Mesenchymal stem cell (in vitro differentiated cells and primary cell): ENCODE measurements around the gene RUNX1.

Source experiments
- DNase-seq: peaks from one replicate; pipeline ENCODE4 v3.0.0-alpha.2; 2013
- H2AFZ ChIP-seq: one replicate; pipeline ENCODE4 v1.6.1; 2013; ENCODE audit warnings: low read depth, mild to moderate bottlenecking, control low read depth, inconsistent platforms, low read length, moderate library complexity
- H2AK5ac ChIP-seq: 2 replicates; pipeline ENCODE4 v1.6.1; 2013; ENCODE audit warnings: low read length, moderate library complexity, mild to moderate bottlenecking, inconsistent platforms; ENCODE audit not compliant: severe bottlenecking
- H2BK120ac ChIP-seq: one replicate; pipeline ENCODE4 v1.6.1; 2013; ENCODE audit warnings: low read depth, mild to moderate bottlenecking, inconsistent platforms, low read length, moderate library complexity
- H2BK12ac ChIP-seq, 2 experiments: one replicate each; pipeline ENCODE4 v1.6.1; 2013; ENCODE audit warnings: inconsistent platforms in 2 of 2, low read length in 2 of 2, mild to moderate bottlenecking in 2 of 2, moderate library complexity in 2 of 2, control low read depth in 1 of 2
- H2BK15ac ChIP-seq: one replicate; pipeline ENCODE4 v1.6.1; 2013; ENCODE audit warnings: mild to moderate bottlenecking, low read depth, inconsistent platforms; ENCODE audit not compliant: poor library complexity, severe bottlenecking
- H2BK5ac ChIP-seq: 2 replicates; pipeline ENCODE4 v1.6.1; 2013; ENCODE audit warnings: low read depth, mild to moderate bottlenecking, low read length, control low read depth, inconsistent platforms; ENCODE audit not compliant: poor library complexity, severe bottlenecking
- H3K14ac ChIP-seq, 2 experiments: one replicate each; pipeline ENCODE4 v1.6.1; 2013; ENCODE audit warnings: inconsistent platforms in 2 of 2, low read length in 2 of 2, control low read depth in 1 of 2, mild to moderate bottlenecking in 1 of 2, moderate library complexity in 1 of 2
- H3K18ac ChIP-seq, 2 experiments: one replicate each; pipeline ENCODE4 v1.6.1; 2013; ENCODE audit warnings: inconsistent platforms in 2 of 2, low read length in 2 of 2, control low read depth in 1 of 2, low read depth in 1 of 2, mild to moderate bottlenecking in 1 of 2
- H3K23ac ChIP-seq, 2 experiments: one replicate each; pipeline ENCODE4 v1.6.1; 2013; ENCODE audit warnings: inconsistent platforms in 2 of 2, low read length in 2 of 2, mild to moderate bottlenecking in 2 of 2, moderate library complexity in 2 of 2, control low read depth in 1 of 2
- H3K27ac ChIP-seq: 2 replicates; pipeline ENCODE4 v1.5.1; 2013; ENCODE audit warnings: mild to moderate bottlenecking, moderate library complexity, low read length, control low read depth, inconsistent platforms; ENCODE audit not compliant: poor library complexity, severe bottlenecking
- H3K27me3 ChIP-seq, 2 experiments: 2 replicates each; pipeline versions ENCODE4 v1.6.1 to v1.7.0; 2013; ENCODE audit warnings: low read length in 2 of 2, mild to moderate bottlenecking in 2 of 2, moderate library complexity in 2 of 2, control low read depth in 1 of 2, inconsistent platforms in 1 of 2; ENCODE audit not compliant: control insufficient read depth in 1 of 2, insufficient read depth in 1 of 2
- H3K36me3 ChIP-seq, 2 experiments: 2 replicates each; pipeline versions ENCODE4 v1.6.1 to v1.7.0; 2013; ENCODE audit warnings: low read length in 2 of 2, control low read depth in 1 of 2, inconsistent platforms in 1 of 2, low read depth in 1 of 2, mild to moderate bottlenecking in 1 of 2; ENCODE audit not compliant: insufficient read depth in 2 of 2, control insufficient read depth in 1 of 2
- H3K4ac ChIP-seq, 2 experiments: one replicate each; pipeline ENCODE4 v1.6.1; 2013; ENCODE audit warnings: inconsistent platforms in 2 of 2, low read length in 2 of 2, mild to moderate bottlenecking in 2 of 2, moderate library complexity in 2 of 2, control low read depth in 1 of 2, low read depth in 1 of 2
- H3K4me1 ChIP-seq: 2 replicates; pipeline ENCODE4 v1.6.1; 2013; ENCODE audit warnings: low read depth, low read length, control low read depth; ENCODE audit not compliant: control insufficient read depth, insufficient read depth
- H3K4me2 ChIP-seq: 2 replicates; pipeline ENCODE4 v1.6.1; 2013; ENCODE audit warnings: low read length, mild to moderate bottlenecking, inconsistent platforms; ENCODE audit not compliant: poor library complexity, severe bottlenecking
- H3K4me3 ChIP-seq, 2 experiments: 2 replicates each; pipeline versions ENCODE4 v1.5.1 to v1.7.0; 2013; ENCODE audit warnings: low read length in 2 of 2, mild to moderate bottlenecking in 2 of 2, control low read depth in 1 of 2, low read depth in 1 of 2; ENCODE audit not compliant: insufficient read depth in 1 of 2
- H3K79me1 ChIP-seq: replicated peaks from 2 replicates; pipeline ENCODE4 v1.6.1; 2013; ENCODE audit warnings: mild to moderate bottlenecking, control low read depth, low read length, inconsistent platforms; ENCODE audit not compliant: poor library complexity, severe bottlenecking
- H3K9ac ChIP-seq: 2 replicates; pipeline ENCODE4 v1.7.0; 2013; ENCODE audit warnings: mild to moderate bottlenecking, low read length, moderate library complexity
- H3K9me3 ChIP-seq: 2 replicates; pipeline ENCODE4 v1.7.0; 2013; ENCODE audit warnings: mild to moderate bottlenecking, low read length; ENCODE audit not compliant: control insufficient read depth
- H4K8ac ChIP-seq: one replicate; pipeline ENCODE4 v1.6.1; 2013; ENCODE audit warnings: inconsistent platforms, mild to moderate bottlenecking, low read length, moderate library complexity
- H4K91ac ChIP-seq: one replicate; pipeline ENCODE4 v1.6.1; 2013; ENCODE audit warnings: mild to moderate bottlenecking, low read length, inconsistent platforms
- WGBS: methylation state at CpG from one replicate; pipeline ENCODE4 v1.1.7; 2013; ENCODE audit warnings: mixed read lengths; 5-methylcytosine and 5-hydroxymethylcytosine counted together

The RUNX1 gene

DNA sequence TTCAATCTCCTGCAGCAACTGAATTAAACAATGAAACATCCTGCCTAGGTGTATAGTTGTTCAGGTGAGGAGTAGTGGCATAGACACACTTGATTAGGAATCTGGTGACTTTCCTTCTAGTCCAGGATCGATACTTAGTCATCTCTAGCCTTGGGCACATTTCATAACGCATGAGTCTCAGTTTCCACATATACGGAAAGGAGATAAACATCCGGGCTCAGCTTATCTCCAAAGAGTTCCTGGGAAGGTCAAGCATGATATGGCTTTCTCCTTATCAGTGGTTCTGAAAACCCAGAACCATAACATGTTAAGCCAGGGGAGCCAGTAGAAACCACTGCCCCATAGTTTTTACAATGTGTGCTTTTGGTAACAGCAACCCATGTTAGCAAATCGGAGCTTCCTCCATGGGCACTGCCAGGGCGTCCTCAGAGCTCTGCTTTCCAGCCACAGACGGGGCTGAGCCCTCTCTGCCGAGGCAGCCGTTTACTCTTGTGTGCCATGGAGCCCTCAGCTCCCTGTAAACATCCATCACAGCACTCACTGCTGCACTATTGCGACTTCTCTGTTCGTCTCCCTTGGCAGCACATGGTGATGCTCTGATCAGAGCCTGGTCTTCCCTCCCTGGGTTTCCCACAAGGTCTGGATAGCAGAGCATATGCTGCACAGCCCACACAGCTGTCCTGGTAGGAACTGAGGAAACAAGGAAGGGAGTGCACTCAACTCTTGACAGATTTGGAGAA lies 34.6 kb downstream of the RUNX1 start:
- Histone ChIP-seq H4K91ac (no peak overlapping the region), H3K4me1 (peaks cover 5% of the 10 kb centered on the region), H3K23ac (no peak overlapping the region), H3K79me1 (peaks cover 4% of the 10 kb centered on the region), H3K18ac (no peak overlapping the region), H2AK5ac (no peak overlapping the region), H4K8ac (no peak overlapping the region), H2BK12ac (no peak overlapping the region), H3K36me3 (peaks cover 0 to 4% of the 10 kb centered on the region in 2 experiments), H2BK5ac (no peak overlapping the region), H2BK120ac (no peak overlapping the region), H3K9me3 (no peaks in the 10 kb centered on the region), H3K4ac (no peak overlapping the region), H3K4me3 (no peak overlapping the region), H3K27me3 (no peaks in the 10 kb centered on the region), H3K27ac (no peak overlapping the region), H3K4me2 (no peak overlapping the region), H2BK15ac (no peak overlapping the region), H3K14ac (no peak overlapping the region), H2AFZ (no peak overlapping the region), H3K9ac (no peak overlapping the region)
- DNase-seq = no peak
- WGBS = 71% methylated on average over 11 of the region's 11 CpGs

DNA sequence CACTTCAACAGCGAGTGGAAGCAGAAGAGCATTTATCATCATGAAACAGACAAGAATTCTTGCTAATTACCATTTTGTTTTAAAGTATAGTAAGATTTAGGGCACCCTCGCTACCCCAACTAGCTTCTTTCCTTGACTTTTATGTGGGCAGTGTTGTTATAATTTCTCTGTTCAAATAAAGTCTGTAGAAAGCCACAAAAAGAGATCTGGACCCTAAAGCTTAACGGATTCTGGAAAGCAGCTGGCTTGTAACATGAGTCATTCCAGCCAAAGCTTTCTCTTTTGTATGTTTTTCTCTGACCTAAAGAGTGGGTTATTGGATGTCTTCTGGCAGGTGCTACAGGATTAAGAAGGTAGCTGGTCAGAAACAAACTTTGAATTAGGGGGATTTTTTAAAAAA lies 37.4 kb downstream of the RUNX1 start:
- H2BK120ac ChIP-seq = no peak overlapping the region
- H3K14ac ChIP-seq = no peak overlapping the region
- H3K18ac ChIP-seq = no peak overlapping the region
- no peaks in the 10 kb centered on the region for H3K4me1 ChIP-seq
- no peak overlapping the region for H4K8ac ChIP-seq
- 2% methylated on average over 1 of the region's 3 CpGs for WGBS
- H3K36me3 ChIP-seq = peaks cover 0 to 4% of the 10 kb centered on the region in 2 experiments
- no peaks in the 10 kb centered on the region for H3K9me3 ChIP-seq
- peak overlapping the region; percentile 4 for H3K9ac ChIP-seq
- H4K91ac ChIP-seq = no peak overlapping the region
- H3K79me1 ChIP-seq = peaks cover 7% of the 10 kb centered on the region
- no peak overlapping the region for H2AFZ ChIP-seq
- no peak overlapping the region for H3K4me3 ChIP-seq
- DNase-seq = peak; percentile 56
- no peak overlapping the region for H2BK12ac ChIP-seq
- H3K27me3 ChIP-seq = no peaks in the 10 kb centered on the region
- H3K4ac ChIP-seq = no peak overlapping the region
- H3K4me2 ChIP-seq = no peak overlapping the region
- no peak overlapping the region for H3K23ac ChIP-seq
- H2BK15ac ChIP-seq = no peak overlapping the region
- no peak overlapping the region for H3K27ac ChIP-seq
- H2BK5ac ChIP-seq = no peak overlapping the region
- no peak overlapping the region for H2AK5ac ChIP-seq

DNA sequence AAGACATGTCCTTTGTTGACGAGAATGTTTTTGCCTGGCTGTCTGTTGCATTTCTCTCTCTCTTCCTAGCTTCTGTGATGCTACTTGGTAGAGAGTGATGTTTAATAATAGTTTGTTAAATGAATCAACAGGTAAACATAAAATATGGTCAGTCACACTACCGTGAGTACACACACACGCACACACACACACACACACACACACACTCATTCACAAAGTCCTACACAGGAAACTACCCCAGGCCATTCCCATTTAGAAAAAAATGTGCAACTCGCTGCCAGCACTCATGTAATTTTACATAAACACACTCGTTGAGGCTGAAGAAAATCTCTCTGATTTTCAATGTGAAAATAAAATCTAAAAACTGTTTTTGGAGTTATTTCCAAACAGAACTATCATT lies 38.7 kb downstream of the RUNX1 start:
- DNase-seq = no peak
- no peak overlapping the region for H3K4me2 ChIP-seq
- H3K14ac ChIP-seq = no peak overlapping the region
- H3K18ac ChIP-seq = no peak overlapping the region
- no peak overlapping the region for H2BK5ac ChIP-seq
- no peak overlapping the region for H3K23ac ChIP-seq
- H3K4me1 ChIP-seq = no peaks in the 10 kb centered on the region
- WGBS = 65% methylated on average over 3 of the region's 5 CpGs
- H3K79me1 ChIP-seq = peaks cover 7% of the 10 kb centered on the region
- no peak overlapping the region for H2BK15ac ChIP-seq
- H3K9ac ChIP-seq = no peak overlapping the region
- H3K36me3 ChIP-seq = peaks cover 0 to 4% of the 10 kb centered on the region in 2 experiments
- H2BK12ac ChIP-seq = no peak overlapping the region
- H2AK5ac ChIP-seq = no peak overlapping the region
- no peak overlapping the region for H3K4ac ChIP-seq
- no peak overlapping the region for H3K27ac ChIP-seq
- H4K91ac ChIP-seq = no peak overlapping the region
- no peaks in the 10 kb centered on the region for H3K9me3 ChIP-seq
- H2AFZ ChIP-seq = no peak overlapping the region
- no peak overlapping the region for H3K4me3 ChIP-seq
- no peak overlapping the region for H4K8ac ChIP-seq
- no peaks in the 10 kb centered on the region for H3K27me3 ChIP-seq
- no peak overlapping the region for H2BK120ac ChIP-seq

DNA sequence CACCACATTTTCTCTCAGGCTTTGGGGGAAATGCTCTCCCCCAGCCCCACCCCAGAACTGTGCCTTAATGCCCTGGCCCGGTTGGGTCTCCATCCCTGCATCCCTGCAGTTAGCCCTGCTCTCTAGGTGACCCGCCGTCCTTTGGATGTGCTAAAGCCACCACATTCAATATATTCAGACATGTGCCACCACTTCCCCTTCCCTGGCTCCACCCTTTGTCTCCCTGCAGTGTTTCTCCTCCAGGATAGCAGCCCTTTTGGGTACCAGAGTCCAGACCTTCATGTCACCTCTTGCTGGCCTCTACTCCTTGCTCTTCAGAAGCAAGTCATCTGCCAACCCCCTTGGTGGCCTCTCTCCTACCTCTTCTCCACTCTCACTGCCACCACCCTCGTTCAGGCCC lies 41.8 kb downstream of the RUNX1 start:
- WGBS = 96% methylated on average over 4 of the region's 4 CpGs
- no peaks in the 10 kb centered on the region for H3K27me3 ChIP-seq

More for the DNA sequence above, 41.8 kb downstream of the RUNX1 start:
- Histone ChIP-seq H2BK120ac (no peak overlapping the region), H2BK5ac (no peak overlapping the region), H3K36me3 (no peaks in the 10 kb centered on the region), H3K4me3 (no peak overlapping the region), H2AK5ac (no peak overlapping the region), H2BK12ac (peak overlapping the region in 1 of 2 experiments; percentile 29), H4K8ac (no peak overlapping the region), H3K4me1 (no peaks in the 10 kb centered on the region), H3K9ac (no peak overlapping the region), H3K27ac (no peak overlapping the region), H3K23ac (no peak overlapping the region), H3K79me1 (peaks cover 6% of the 10 kb centered on the region), H3K18ac (no peak overlapping the region), H3K9me3 (no peaks in the 10 kb centered on the region), H3K14ac (no peak overlapping the region), H4K91ac (no peak overlapping the region), H3K4ac (no peak overlapping the region), H3K4me2 (no peak overlapping the region), H2BK15ac (no peak overlapping the region), H2AFZ (no peak overlapping the region)
- no peak for DNase-seq
